Neural progenitor cell (in vitro differentiated cells): Measurements from ENCODE around the gene TNIK.

Experiments
- CTCF ChIP-seq: fragments of 200-600 bp; sonication (generic); IDR thresholded peaks from 2 replicates; pipeline ENCODE4 v1.5.1; 2017; ENCODE audit warnings: antibody characterized with exemption, mild to moderate bottlenecking
- EZH2 ChIP-seq: fragments of 200-600 bp; sonication (generic); IDR thresholded peaks from 2 replicates; pipeline ENCODE4 v1.6.1; 2017; ENCODE audit warnings: antibody characterized with exemption, mild to moderate bottlenecking, moderate library complexity

GRCh38 chr3:171432548-171432947 lies 27.7 kb downstream of the TNIK start:
- TF ChIP-seq EZH2 (no peak), CTCF (no peak)
